Small intestine (tissue), 16 donors: ENCODE results near the gene GBX2. TPM values are rescaled to one million over a fixed set of nuclear protein-coding genes. Genes with fewer than 3 reads are reported as not detected.

Source experiments
- DNase-seq, 2 donors: peaks; one replicate each; pipeline versions ENCODE4 v3.0.0 to v3.0.0-alpha.2; 2013
- FAIRE-seq: peaks from 2 replicates; lab custom pipeline; 2012; peaks lifted over from hg19 to GRCh38; lab: Jason Lieb, UNC
- H3K27ac ChIP-seq, 3 donors: one replicate each; pipeline ENCODE4 v1.5.1; 2013; ENCODE audit warnings: low read length in 2 of 3, mild to moderate bottlenecking in 2 of 3, control low read depth in 1 of 3, inconsistent platforms in 1 of 3, low read depth in 1 of 3, moderate library complexity in 1 of 3
- H3K27me3 ChIP-seq, 3 donors: one replicate each; pipeline ENCODE4 v1.6.1; 2013; ENCODE audit warnings: low read length in 3 of 3, inconsistent platforms in 1 of 3; ENCODE audit not compliant: control insufficient read depth in 3 of 3, insufficient read depth in 3 of 3
- H3K36me3 ChIP-seq, 3 donors: one replicate each; pipeline ENCODE4 v1.6.1; 2013; ENCODE audit warnings: low read length in 3 of 3, inconsistent platforms in 1 of 3, low read depth in 1 of 3, mild to moderate bottlenecking in 1 of 3, moderate library complexity in 1 of 3; ENCODE audit not compliant: control insufficient read depth in 3 of 3, insufficient read depth in 2 of 3
- H3K4me1 ChIP-seq, 3 donors: one replicate each; pipeline ENCODE4 v1.6.1; 2013; ENCODE audit warnings: low read length in 2 of 3, inconsistent platforms in 1 of 3, low read depth in 1 of 3, mild to moderate bottlenecking in 1 of 3, moderate library complexity in 1 of 3; ENCODE audit not compliant: control insufficient read depth in 3 of 3, insufficient read depth in 2 of 3
- H3K4me3 ChIP-seq, 3 donors: one replicate each; pipeline ENCODE4 v1.5.1; 2013; ENCODE audit warnings: low read length in 3 of 3, control low read depth in 1 of 3, inconsistent platforms in 1 of 3, low read depth in 1 of 3, mild to moderate bottlenecking in 1 of 3, moderate library complexity in 1 of 3
- H3K9me3 ChIP-seq, 2 donors: one replicate each; pipeline ENCODE4 v1.6.1; 2013; ENCODE audit warnings: low read depth in 1 of 2, low read length in 1 of 2; ENCODE audit not compliant: control insufficient read depth in 2 of 2, insufficient read depth in 1 of 2
- WGBS, 3 donors: extraction: QIAGEN DNeasy Blood & Tissue Kit; methylation state at CpG; one replicate each; pipeline ENCODE4 v1.1.7; 2013; 5-methylcytosine and 5-hydroxymethylcytosine counted together
- long read RNA-seq, 10 donors: transcript quantifications; one replicate each; lab custom pipeline, GENCODE V29; 2026
- polyA plus RNA-seq, 4 donors: library from polyadenylated mRNA; stranded (reverse) in 3 of 4; unstranded in 1 of 4; fragments of 200-250 nt in 3 of 4; fragments of 120-200 nt in 1 of 4; gene quantifications; one replicate each; pipeline versions ENCODE4 v1.2.1 to v1.2.3, GENCODE V29; 2013
- donor health status: healthy with polysubstance abuse.
- donor health status: control.
- donor health status: control.
- donor health status: Bipolar disorder and iron deficiency.
- donor health status: healthy.

Gene GBX2
- not detected for polyA plus RNA-seq
- long read RNA-seq, donor 1: 0 reads
- long read RNA-seq, donor 2: 0 reads
- long read RNA-seq, donor 3, partial matches to known transcripts: 0 of 1 reads
- long read RNA-seq, donor 3, other reads (novel, unspliced or antisense): 0 of 1 reads
- long read RNA-seq, donor 4: 0 reads
- long read RNA-seq, donor 5: 0 reads
- long read RNA-seq, donor 6: 0 reads
- long read RNA-seq, donor 7: 0 reads
- long read RNA-seq, donor 8: 0 reads
- long read RNA-seq, donor 9: 0 reads
- long read RNA-seq, donor 10: 0 reads

- no peaks in the 10 kb centered on the region for H3K36me3 ChIP-seq
- peaks cover 2 to 20% (median 3%) of the 10 kb centered on the region in 3 donors for H3K4me1 ChIP-seq
- H3K27me3 ChIP-seq: peaks cover 37 to 96% (median 75%) of the 10 kb centered on the region in 3 donors
- no peak for FAIRE-seq
- H3K9me3 ChIP-seq: peaks cover 0 to 7% of the 10 kb centered on the region in 2 donors
- 6 to 9% (median 6%) methylated on average over 76 to 105 of the region's 105 CpGs for WGBS, 3 donors
- H3K4me3 ChIP-seq: peak within 1 kb of the TSS in 1 of 3 donors; percentile 33
- peak; percentile 40 to 72 for DNase-seq
- H3K27ac ChIP-seq: no peak within 1 kb of the TSS
Observed at GRCh38 chr2:236168110-236169080, at the start of gene GBX2. Gene GBX2, minus strand, starts transcription at chr2:236168386. Its CDS starts 415 bp downstream, at chr2:236167971.

GRCh38 chr2:236217926-236218325, 49.7 kb upstream of the GBX2 start:
- H3K4me1 ChIP-seq: no peaks in the 10 kb centered on the region
- FAIRE-seq (no peak), DNase-seq (no peak)
- H3K27me3 ChIP-seq: peaks cover 6 to 28% (median 7%) of the 10 kb centered on the region in 3 donors
- H3K9me3 ChIP-seq: no peaks in the 10 kb centered on the region
- H3K36me3 ChIP-seq: no peaks in the 10 kb centered on the region
- no peak overlapping the region for H3K4me3 ChIP-seq
- no peak overlapping the region for H3K27ac ChIP-seq
- 32 to 47% (median 41%) methylated on average over 4 of the region's 4 CpGs for WGBS, 3 donors

GRCh38 chr2:236216711-236217110, 48.5 kb upstream of the GBX2 start:
- H3K4me1 ChIP-seq: no peaks in the 10 kb centered on the region
- no peak overlapping the region for H3K4me3 ChIP-seq
- peaks cover 6 to 28% (median 7%) of the 10 kb centered on the region in 3 donors for H3K27me3 ChIP-seq
- H3K36me3 ChIP-seq: no peaks in the 10 kb centered on the region
- FAIRE-seq (no peak), DNase-seq (no peak)
- no peaks in the 10 kb centered on the region for H3K9me3 ChIP-seq
- 87 to 94% (median 93%) methylated on average over 7 of the region's 7 CpGs for WGBS, 3 donors
- no peak overlapping the region for H3K27ac ChIP-seq

GRCh38 chr2:236215761-236216333, 47.7 kb upstream of the GBX2 start:
- no peak for FAIRE-seq
- Histone ChIP-seq H3K27ac (no peak overlapping the region), H3K36me3 (no peaks in the 10 kb centered on the region), H3K9me3 (no peaks in the 10 kb centered on the region), H3K27me3 (peaks cover 6 to 25% (median 7%) of the 10 kb centered on the region in 3 donors), H3K4me1 (no peaks in the 10 kb centered on the region), H3K4me3 (no peak overlapping the region)
- no peak for DNase-seq
- WGBS, 3 donors: 86 to 90% (median 90%) methylated on average over 12 of the region's 12 CpGs

GRCh38 chr2:236215196-236215595, 47.0 kb upstream of the GBX2 start:
- no peak overlapping the region for H3K27ac ChIP-seq
- FAIRE-seq: no peak

GRCh38 chr2:236214376-236214995, 46.3 kb upstream of the GBX2 start:
- Histone ChIP-seq H3K4me3 (no peak overlapping the region), H3K36me3 (no peaks in the 10 kb centered on the region), H3K27me3 (peaks cover 6 to 30% (median 7%) of the 10 kb centered on the region in 3 donors), H3K4me1 (no peaks in the 10 kb centered on the region), H3K9me3 (no peaks in the 10 kb centered on the region), H3K27ac (no peak overlapping the region)
- whole genome bisulfite sequencing, 3 donors: 39 to 65% (median 65%) methylated on average over 68 to 92 of the region's 92 CpGs
- FAIRE-seq: no peak
- no peak for DNase-seq

More at GRCh38 chr2:236215196-236215595, 47.0 kb upstream of the GBX2 start:
- WGBS, 3 donors: 74 to 80% (median 79%) methylated on average over 6 of the region's 6 CpGs
- DNase-seq: no peak
- H3K4me3 ChIP-seq: no peak overlapping the region
- no peaks in the 10 kb centered on the region for H3K36me3 ChIP-seq
- peaks cover 6 to 24% (median 7%) of the 10 kb centered on the region in 3 donors for H3K27me3 ChIP-seq
- H3K9me3 ChIP-seq: no peaks in the 10 kb centered on the region
- no peaks in the 10 kb centered on the region for H3K4me1 ChIP-seq

- Histone ChIP-seq H3K9me3 (peaks cover 0 to 3% of the 10 kb centered on the region in 2 donors), H3K4me3 (no peak overlapping the region), H3K27ac (no peak overlapping the region), H3K27me3 (peaks cover 6 to 30% (median 7%) of the 10 kb centered on the region in 3 donors), H3K36me3 (no peaks in the 10 kb centered on the region), H3K4me1 (no peaks in the 10 kb centered on the region)
- FAIRE-seq (no peak), DNase-seq (no peak)
- WGBS, 3 donors: 86 to 90% (median 90%) methylated on average over 25 of the region's 25 CpGs
Observed at GRCh38 chr2:236211296-236211695, 43.1 kb upstream of the GBX2 start.

- WGBS, 3 donors: 51 to 74% (median 58%) methylated on average over 8 of the region's 8 CpGs
- peaks cover 6 to 23% (median 7%) of the 10 kb centered on the region in 3 donors for H3K27me3 ChIP-seq
- FAIRE-seq: no peak
Observed at GRCh38 chr2:236210536-236210935, 42.4 kb upstream of the GBX2 start.

More at GRCh38 chr2:236210536-236210935, 42.4 kb upstream of the GBX2 start:
- Histone ChIP-seq H3K36me3 (no peaks in the 10 kb centered on the region), H3K4me3 (no peak overlapping the region), H3K4me1 (no peaks in the 10 kb centered on the region), H3K9me3 (peaks cover 0 to 5% of the 10 kb centered on the region in 2 donors), H3K27ac (no peak overlapping the region)
- no peak for DNase-seq
